A673 (cell line): Measurements from ENCODE around the gene DLK2.

Experiments
- EZH2 ChIP-seq: fragments of 200-600 bp; sonication (generic); IDR thresholded peaks from 2 replicates; pipeline ENCODE4 v1.6.1; 2017; ENCODE audit warnings: borderline replicate concordance, low read depth, mild to moderate bottlenecking, mixed read lengths, antibody characterized with exemption, low read length; ENCODE audit not compliant: poor library complexity, severe bottlenecking
- TF ChIP-seq, protein P1 (sequence below): fragments of 300-800, 200-600 bp; sonication (generic); conservative IDR thresholded peaks from 2 replicates; pipeline ENCODE4 v1.5.1; 2017; ENCODE audit warnings: low read depth, mild to moderate bottlenecking, antibody characterized with exemption, low read length, moderate library complexity, mixed read lengths

DNA sequence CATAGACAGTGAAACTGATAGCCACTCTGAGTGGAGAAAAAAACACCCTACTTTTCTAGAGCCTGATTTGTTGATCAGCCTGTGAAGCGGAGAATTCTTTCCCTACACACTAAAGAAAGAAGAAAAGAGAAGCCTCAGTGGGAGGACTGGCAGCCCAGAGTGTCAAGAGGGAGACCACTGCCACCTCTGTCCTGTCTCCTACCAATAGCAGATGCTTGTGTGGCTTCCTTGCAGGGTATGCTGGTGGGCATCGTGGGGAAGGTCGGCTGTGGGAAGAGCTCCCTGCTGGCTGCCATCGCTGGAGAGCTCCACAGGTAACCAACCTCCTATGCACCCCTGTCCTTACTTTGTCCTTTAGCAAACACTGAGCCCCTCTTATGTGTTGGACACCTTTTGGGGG, 17.6 kb downstream of the DLK2 start:
- TF ChIP-seq, protein P1, sequence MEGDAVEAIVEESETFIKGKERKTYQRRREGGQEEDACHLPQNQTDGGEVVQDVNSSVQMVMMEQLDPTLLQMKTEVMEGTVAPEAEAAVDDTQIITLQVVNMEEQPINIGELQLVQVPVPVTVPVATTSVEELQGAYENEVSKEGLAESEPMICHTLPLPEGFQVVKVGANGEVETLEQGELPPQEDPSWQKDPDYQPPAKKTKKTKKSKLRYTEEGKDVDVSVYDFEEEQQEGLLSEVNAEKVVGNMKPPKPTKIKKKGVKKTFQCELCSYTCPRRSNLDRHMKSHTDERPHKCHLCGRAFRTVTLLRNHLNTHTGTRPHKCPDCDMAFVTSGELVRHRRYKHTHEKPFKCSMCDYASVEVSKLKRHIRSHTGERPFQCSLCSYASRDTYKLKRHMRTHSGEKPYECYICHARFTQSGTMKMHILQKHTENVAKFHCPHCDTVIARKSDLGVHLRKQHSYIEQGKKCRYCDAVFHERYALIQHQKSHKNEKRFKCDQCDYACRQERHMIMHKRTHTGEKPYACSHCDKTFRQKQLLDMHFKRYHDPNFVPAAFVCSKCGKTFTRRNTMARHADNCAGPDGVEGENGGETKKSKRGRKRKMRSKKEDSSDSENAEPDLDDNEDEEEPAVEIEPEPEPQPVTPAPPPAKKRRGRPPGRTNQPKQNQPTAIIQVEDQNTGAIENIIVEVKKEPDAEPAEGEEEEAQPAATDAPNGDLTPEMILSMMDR = no peak
- no peak for TF ChIP-seq EZH2
